Gastroesophageal sphincter (tissue), 3 donors: ENCODE results near the gene MTMR6.
"Not testable (repeated sequence)": the region's sequence is repeated elsewhere in the genome, so short reads cannot be mapped to it uniquely, and the experiment has no call there.

Source experiments
- POLR2A ChIP-seq, 2 donors: fragments of 450-650 bp; IDR thresholded peaks; one replicate each; pipeline ENCODE4 v1.6.1; 2017; ENCODE audit warnings: antibody characterized with exemption in 2 of 2, mild to moderate bottlenecking in 2 of 2, moderate library complexity in 1 of 2
- TF ChIP-seq, protein P1 (sequence below), 4 experiments: fragments of 200-600 bp in 2 of 4; fragments of 450-650 bp in 2 of 4; sonication (generic) in 1 of 4; IDR thresholded peaks; one replicate each; pipeline ENCODE4 v1.5.1; 2017 to 2019; ENCODE audit warnings: antibody characterized with exemption in 4 of 4, mild to moderate bottlenecking in 2 of 4, moderate library complexity in 2 of 4

DNA sequence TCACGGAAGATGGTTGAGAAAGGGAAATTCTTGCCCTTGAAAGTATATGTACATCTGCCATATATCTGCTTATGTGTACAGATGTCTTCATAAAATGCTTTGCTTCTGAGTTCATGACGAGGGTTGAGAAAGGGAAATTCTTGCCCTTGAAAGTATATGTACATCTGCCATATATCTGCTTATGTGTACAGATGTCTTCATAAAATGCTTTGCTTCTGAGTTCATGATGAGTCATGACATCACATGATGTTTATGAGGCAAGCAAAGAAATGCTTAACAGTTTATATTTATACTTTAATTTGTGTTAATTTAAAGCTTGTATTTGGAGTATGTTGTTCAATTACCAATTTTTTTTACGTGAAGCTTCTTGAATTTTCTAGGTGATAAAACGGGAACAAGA is 31.7 kb upstream of the MTMR6 start:
- TF ChIP-seq, protein P1, sequence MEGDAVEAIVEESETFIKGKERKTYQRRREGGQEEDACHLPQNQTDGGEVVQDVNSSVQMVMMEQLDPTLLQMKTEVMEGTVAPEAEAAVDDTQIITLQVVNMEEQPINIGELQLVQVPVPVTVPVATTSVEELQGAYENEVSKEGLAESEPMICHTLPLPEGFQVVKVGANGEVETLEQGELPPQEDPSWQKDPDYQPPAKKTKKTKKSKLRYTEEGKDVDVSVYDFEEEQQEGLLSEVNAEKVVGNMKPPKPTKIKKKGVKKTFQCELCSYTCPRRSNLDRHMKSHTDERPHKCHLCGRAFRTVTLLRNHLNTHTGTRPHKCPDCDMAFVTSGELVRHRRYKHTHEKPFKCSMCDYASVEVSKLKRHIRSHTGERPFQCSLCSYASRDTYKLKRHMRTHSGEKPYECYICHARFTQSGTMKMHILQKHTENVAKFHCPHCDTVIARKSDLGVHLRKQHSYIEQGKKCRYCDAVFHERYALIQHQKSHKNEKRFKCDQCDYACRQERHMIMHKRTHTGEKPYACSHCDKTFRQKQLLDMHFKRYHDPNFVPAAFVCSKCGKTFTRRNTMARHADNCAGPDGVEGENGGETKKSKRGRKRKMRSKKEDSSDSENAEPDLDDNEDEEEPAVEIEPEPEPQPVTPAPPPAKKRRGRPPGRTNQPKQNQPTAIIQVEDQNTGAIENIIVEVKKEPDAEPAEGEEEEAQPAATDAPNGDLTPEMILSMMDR (IDR thresholded peaks at IDR 0.05), result not testable (repeated sequence)
- TF ChIP-seq POLR2A (IDR thresholded peaks at IDR 0.05), result not testable (repeated sequence)
